ENCODE measurements around the gene TRIP13. TPM values are rescaled to one million over a fixed set of nuclear protein-coding genes. Genes with fewer than 3 reads are reported as not detected.

Gene TRIP13
- total and polyA plus RNA-seq, 4 donors: 2.7 to 6.2 (median 3.2) TPM

- Histone ChIP-seq H3K9me3 (ENCODE audit: control insufficient read depth in 4 of 4, insufficient read depth in 3 of 4, low read length in 3 of 4) (no peaks in the 10 kb centered on the region), H3K4me1 (ENCODE audit: control insufficient read depth in 5 of 5, insufficient read depth in 5 of 5, low read length in 5 of 5) (peaks cover 0 to 81% (median 54%) of the 10 kb centered on the region in 5 donors), H3K9ac (ENCODE audit: insufficient read depth in 1 of 2, low read length in 2 of 2) (no peak overlapping the region), H3K4me3 (no peak overlapping the region), H3K27ac (ENCODE audit: low read depth in 1 of 2, low read length in 1 of 2) (peak overlapping the region in 1 of 2 donors; percentile 37), H3K36me3 (ENCODE audit: control insufficient read depth in 4 of 4, insufficient read depth in 4 of 4, low read length in 4 of 4) (no peaks in the 10 kb centered on the region), H3K27me3 (ENCODE audit: control insufficient read depth in 3 of 3, insufficient read depth in 3 of 3, low read length in 2 of 3) (no peaks in the 10 kb centered on the region)
- no peak for TF ChIP-seq CTCF (IDR thresholded peaks at IDR 0.05; ENCODE audit: control extremely low read depth, extremely low read depth)
- ATAC-seq (ENCODE audit: insufficient read depth, low FRiP score) (no peak), DNase-seq (no peak)
- 74 to 76% methylated on average over 7 of the region's 7 CpGs for WGBS, 2 donors
Observed at GRCh38 chr5:960551-960950, 67.9 kb downstream of the TRIP13 start.

- H3K4me1 ChIP-seq (ENCODE audit: control insufficient read depth in 5 of 5, insufficient read depth in 5 of 5, low read length in 5 of 5): peaks cover 0 to 78% (median 53%) of the 10 kb centered on the region in 5 donors
- no peak overlapping the region for H3K4me3 ChIP-seq
- no peak for TF ChIP-seq CTCF (IDR thresholded peaks at IDR 0.05; ENCODE audit: control extremely low read depth, extremely low read depth)
- no peak for ATAC-seq (ENCODE audit: insufficient read depth, low FRiP score)
- 80 to 87% methylated on average over 27 of the region's 27 CpGs for WGBS, 2 donors
- peak overlapping the region in 1 of 2 donors; percentile 37 for H3K27ac ChIP-seq (ENCODE audit: low read depth in 1 of 2, low read length in 1 of 2)
- no peaks in the 10 kb centered on the region for H3K36me3 ChIP-seq (ENCODE audit: control insufficient read depth in 4 of 4, insufficient read depth in 4 of 4, low read length in 4 of 4)
- no peaks in the 10 kb centered on the region for H3K9me3 ChIP-seq (ENCODE audit: control insufficient read depth in 4 of 4, insufficient read depth in 3 of 4, low read length in 3 of 4)
- no peak for DNase-seq
- H3K9ac ChIP-seq (ENCODE audit: insufficient read depth in 1 of 2, low read length in 2 of 2): no peak overlapping the region
- H3K27me3 ChIP-seq (ENCODE audit: control insufficient read depth in 3 of 3, insufficient read depth in 3 of 3, low read length in 2 of 3): no peaks in the 10 kb centered on the region
Observed at GRCh38 chr5:961002-961710, 68.5 kb downstream of the TRIP13 start.

GRCh38 chr5:961711-962240 is 69.1 kb downstream of the TRIP13 start:
- H3K27me3 ChIP-seq (ENCODE audit: control insufficient read depth in 3 of 3, insufficient read depth in 3 of 3, low read length in 2 of 3): no peaks in the 10 kb centered on the region
- no peaks in the 10 kb centered on the region for H3K36me3 ChIP-seq (ENCODE audit: control insufficient read depth in 4 of 4, insufficient read depth in 4 of 4, low read length in 4 of 4)
- WGBS, 2 donors: 90% methylated on average over 24 of the region's 24 CpGs
- H3K9me3 ChIP-seq (ENCODE audit: control insufficient read depth in 4 of 4, insufficient read depth in 3 of 4, low read length in 3 of 4): no peaks in the 10 kb centered on the region
- H3K4me1 ChIP-seq (ENCODE audit: control insufficient read depth in 5 of 5, insufficient read depth in 5 of 5, low read length in 5 of 5): peaks cover 0 to 72% (median 47%) of the 10 kb centered on the region in 5 donors
- no peak overlapping the region for H3K9ac ChIP-seq (ENCODE audit: insufficient read depth in 1 of 2, low read length in 2 of 2)
- ATAC-seq (ENCODE audit: insufficient read depth, low FRiP score) (no peak), DNase-seq (no peak)
- no peak for TF ChIP-seq CTCF (IDR thresholded peaks at IDR 0.05; ENCODE audit: control extremely low read depth, extremely low read depth)
- peak overlapping the region in 1 of 2 donors; percentile 4 for H3K27ac ChIP-seq (ENCODE audit: low read depth in 1 of 2, low read length in 1 of 2)
- no peak overlapping the region for H3K4me3 ChIP-seq
